GM21786 (cell line): Measurements from ENCODE around the gene CDC42EP5.
"Not testable (repeated sequence)": the region's sequence is repeated elsewhere in the genome, so short reads cannot be mapped to it uniquely, and the experiment has no call there.

Source experiments
- ATAC-seq: cut with Tn5 transposase; IDR thresholded peaks from one replicate; pipeline ENCODE4 v1.9.1; 2021; ENCODE audit not compliant: unreplicated experiment

The CDC42EP5 gene

GRCh38 chr19:54449701-54450069 lies 23.4 kb downstream of the CDC42EP5 start:
- no peak for ATAC-seq

GRCh38 chr19:54448774-54449700 lies 24.1 kb downstream of the CDC42EP5 start, which contains the start of gene LENG8:
TSS of gene LENG8 (plus strand) at chr19:54449199. CDS start at chr19:54451345, 2,146 bp downstream.
- peak; percentile 89 for ATAC-seq

GRCh38 chr19:54448040-54448773 lies 24.9 kb downstream of the CDC42EP5 start:
- ATAC-seq = peak; percentile 23

GRCh38 chr19:54446349-54446748 lies 26.7 kb downstream of the CDC42EP5 start:
- not testable (repeated sequence) for ATAC-seq

DNA sequence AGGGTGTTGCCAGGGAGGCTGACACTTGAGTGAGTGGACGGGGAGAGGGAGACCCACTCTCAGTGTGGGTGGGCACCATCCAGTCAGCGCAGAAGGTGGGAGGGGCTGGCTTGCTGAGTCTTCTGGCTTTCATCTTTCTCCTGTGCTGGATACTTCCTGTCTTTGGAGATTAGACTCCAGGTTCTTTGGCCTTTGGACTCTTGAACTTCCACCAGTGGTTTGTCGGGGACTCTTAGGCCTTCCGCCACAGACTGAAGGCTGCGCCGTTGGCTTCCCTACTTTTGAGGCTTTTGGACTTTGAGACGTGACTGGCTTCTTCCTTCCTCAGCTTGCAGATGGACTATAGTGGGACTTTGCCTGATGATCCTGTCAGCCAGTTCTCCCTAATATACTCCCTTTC lies 28.4 kb downstream of the CDC42EP5 start:
- no peak for ATAC-seq

DNA sequence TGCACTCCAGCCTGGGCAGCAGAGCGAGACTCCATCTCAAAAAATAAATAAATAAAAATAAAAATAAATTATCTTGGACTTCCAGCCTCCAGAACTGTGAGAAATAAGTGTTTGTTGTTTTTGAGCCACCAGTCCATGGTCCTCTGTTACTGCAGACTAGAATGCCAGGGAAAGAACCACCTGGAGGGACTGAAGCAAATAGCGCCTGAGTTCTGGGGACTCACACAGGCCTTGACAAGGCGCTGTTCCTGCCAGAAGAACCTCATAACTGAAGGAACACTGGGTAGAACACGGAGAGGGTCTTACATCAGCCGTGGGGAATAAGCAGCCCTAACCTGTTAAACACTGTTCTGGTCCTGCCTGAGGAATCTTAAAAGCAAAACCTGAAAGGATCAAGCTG lies 32.5 kb downstream of the CDC42EP5 start:
- ATAC-seq = no peak

- no peak for ATAC-seq
Observed at GRCh38 chr19:54439174-54439851, 33.8 kb downstream of the CDC42EP5 start.

DNA sequence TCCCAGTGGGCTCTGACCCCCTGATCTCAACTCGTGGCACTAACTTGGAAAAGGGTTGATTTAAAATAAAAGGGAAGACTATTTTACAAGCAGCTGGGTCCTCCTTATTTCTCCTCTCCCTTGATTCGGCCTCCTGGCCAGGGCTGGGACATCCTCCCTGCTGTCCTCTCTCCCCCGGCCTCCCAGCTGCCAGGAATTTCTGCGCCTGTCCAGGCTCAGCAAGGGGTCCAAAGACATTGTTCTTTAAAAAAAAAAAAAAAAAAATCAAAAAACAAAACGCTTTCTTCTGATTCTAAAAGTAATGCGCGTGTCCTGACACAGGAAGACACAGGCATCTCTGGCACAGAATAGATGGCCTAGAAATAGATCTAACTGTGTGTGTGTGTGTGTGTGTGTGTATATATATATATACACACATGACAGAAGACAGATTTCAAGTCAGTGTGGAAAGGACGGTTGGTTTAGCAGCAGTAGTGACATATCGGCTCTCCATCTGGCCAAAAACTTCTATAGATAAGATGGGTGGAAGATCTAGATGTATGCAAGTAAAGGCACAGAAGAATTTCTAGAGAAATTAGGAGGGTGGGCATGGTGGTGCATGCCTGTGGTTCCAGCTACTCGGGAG lies 36.4 kb downstream of the CDC42EP5 start:
- no peak for ATAC-seq

DNA sequence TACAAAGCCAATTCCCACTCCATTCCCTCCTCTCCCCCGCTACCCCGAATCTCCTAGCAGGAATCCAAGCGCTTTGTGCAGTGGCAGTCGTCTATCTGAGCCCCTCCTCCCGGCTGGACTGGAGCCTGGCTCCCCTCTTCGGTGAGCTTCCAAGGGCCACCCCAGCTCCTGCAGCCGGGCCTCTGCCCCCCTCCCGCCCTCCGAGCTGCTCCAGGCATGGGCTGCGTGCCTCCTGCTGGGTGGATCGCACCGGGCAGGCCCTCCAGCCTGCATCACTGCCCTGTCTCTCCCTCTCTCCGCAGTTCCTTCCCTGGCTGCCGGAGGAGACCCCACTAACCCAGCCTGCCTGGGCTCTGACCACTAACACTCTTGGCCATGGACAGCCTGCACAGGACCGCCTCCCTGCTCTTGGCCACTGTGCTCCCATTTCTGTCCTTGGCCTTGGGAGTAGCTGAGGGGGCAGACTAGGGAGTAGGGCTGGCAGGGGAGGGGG lies 37.0 kb downstream of the CDC42EP5 start:
- ATAC-seq = no peak

DNA sequence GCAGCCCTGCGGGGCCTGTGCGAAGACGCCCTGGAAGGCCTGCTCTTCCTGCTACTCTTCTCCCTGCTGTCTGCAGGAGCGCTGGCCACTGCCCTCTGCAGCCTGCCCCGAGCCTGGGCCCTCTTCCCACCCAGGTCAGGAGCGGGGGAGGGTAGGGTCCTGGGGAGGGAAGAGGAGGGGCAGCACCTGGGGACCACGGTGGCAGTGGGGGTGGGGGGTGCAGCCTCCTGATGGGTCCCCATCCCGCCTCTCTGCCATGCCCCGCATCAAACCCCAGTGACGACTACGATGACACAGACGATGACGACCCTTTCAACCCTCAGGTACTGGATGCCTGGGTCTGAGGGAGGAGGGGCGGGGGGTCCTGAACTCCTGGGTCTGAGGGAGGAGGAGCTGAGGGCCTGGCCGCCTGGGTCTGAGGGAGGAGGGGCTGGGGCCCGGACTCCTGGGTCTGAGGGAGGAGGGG lies 37.5 kb downstream of the CDC42EP5 start:
- no peak for ATAC-seq

DNA sequence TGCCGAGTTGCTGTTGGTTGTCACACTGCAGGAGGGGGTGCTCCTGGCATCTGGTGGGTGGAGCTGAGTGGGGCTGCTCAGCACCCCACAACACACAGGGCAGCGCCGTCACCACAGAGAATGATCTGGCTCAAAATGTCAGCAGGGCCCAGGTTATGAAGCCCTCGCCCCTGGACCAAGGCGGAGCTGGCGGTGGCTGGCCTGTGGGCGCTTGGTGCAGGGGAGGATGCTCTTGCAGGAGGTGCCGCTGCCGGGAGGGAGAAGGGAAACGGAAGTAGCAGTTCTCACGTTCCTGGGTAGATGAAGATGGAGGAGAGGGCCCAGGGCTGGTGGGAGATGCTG lies 38.3 kb downstream of the CDC42EP5 start:
- ATAC-seq = no peak

DNA sequence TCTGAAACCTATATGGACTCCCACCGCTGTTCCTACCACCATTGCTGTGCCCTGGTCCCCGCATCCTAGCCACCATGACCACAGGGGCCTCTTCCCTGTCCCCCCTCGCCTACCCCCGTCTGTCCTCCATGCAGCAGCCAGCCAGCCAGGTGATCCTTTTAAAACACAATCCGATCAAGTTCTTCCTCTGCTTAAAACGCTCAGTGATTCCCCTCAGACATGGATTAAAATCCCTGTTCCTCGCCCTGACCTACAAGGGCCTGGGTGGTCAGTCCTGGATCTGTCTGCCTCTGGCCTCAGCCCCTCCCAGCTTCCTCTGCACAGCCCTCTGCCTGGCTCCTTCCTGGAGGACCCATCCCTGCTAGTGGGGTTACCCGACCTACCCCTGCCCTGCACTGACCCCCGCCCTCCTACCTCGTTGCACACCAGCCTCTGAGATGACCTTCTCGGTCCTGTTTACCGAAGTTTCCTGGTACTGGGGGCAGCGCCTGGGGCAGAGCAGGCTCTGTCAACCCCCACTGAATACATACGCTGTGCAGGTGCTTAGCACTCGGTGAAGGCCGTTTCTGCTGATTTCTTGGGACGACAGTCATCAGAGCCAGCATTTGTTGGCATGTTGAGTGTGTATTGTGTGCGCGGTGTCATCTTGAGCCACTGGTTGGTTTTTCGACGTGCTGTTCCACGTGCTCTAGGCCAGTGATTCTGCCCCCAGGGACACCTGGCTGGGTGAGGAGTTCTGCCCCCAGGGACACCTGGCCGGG lies 38.8 kb downstream of the CDC42EP5 start:
- no peak for ATAC-seq

DNA sequence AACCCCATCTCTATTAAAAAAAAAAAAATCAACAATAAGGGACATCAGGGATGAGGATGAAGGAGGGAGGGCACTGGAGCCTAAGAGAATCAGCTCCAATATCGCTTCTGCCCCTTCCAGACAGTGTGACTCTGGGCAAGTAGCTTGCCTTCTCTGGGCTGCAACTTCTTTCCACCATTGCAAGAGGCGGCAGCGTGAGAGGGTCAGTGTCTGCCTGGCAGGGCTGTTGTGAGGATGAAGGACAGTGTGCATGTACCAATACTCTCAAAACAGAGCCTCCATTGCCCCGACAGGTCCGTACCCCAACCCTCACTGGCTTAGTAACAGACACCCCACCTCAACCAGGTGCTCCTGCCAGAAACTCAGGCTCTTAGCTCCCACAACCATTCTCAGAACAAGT lies 39.4 kb downstream of the CDC42EP5 start:
- ATAC-seq = no peak

GRCh38 chr19:54432144-54432738 lies 40.9 kb downstream of the CDC42EP5 start:
- ATAC-seq = no peak

- ATAC-seq = no peak
Observed at GRCh38 chr19:54431255-54431838, 41.7 kb downstream of the CDC42EP5 start.

DNA sequence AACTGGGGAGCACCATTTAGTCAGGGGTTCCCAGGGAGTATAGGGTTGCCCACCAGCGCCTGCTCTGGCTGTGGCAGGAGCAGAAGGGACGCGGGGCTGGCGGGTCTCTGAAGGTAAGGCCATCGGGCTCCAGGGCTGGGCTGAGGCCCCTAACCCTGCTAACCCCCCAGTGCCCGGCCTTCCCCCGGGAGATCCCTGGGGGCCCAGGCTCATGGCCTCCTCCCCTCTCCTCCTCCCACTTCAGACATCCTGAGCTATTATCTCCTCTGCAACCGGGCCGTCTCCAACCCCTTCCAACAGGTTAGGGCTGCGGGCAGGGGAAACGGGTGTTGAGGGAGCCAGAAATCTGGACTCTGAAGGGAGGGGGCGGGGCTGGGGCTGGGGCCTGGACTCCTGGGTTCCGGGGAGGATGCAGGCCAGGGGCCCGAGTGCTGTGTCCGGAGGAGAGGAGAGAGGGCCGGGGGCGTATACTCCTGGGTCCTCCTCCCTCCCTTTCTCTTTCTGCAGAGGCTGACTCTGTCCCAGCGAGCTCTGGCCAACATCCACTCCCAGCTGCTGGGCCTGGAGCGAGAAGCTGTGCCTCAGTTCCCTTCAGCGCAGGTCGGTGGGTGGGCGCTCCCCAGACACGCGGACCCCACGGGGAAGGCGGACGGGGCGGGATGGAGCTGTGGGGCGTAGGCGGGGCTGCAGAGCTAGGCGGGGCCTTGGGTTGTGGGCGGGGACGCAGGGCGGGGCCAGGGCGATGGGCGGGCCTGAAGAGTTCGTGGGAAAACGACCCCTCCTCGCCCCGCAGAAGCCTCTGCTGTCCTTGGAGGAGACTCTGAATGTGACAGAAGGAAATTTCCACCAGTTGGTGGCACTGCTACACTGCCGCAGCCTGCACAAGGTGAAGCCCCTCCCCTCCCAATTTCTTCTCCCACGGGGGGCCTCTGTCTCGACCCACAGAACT lies 42.5 kb downstream of the CDC42EP5 start:
- ATAC-seq = no peak

- no peak for ATAC-seq
Observed at GRCh38 chr19:54429545-54430227, 43.4 kb downstream of the CDC42EP5 start.

- ATAC-seq = no peak
Observed at GRCh38 chr19:54429176-54429495, 44.0 kb downstream of the CDC42EP5 start.
